HL-60 (cell line): ENCODE measurements around the gene COL4A6.

Experiments used
- DNase-seq, 2 experiments: peaks; one replicate each; pipeline ENCODE4 v3.0.0-alpha.2; 2010 to 2020; ENCODE audit warnings: low read depth in 1 of 2, low spot score in 1 of 2
- H3K27ac ChIP-seq: fragments of 250-450 bp; sonication (Bioruptor Pico); replicated peaks from 2 replicates; pipeline ENCODE4 v1.5.1; 2020; ENCODE audit warnings: mild to moderate bottlenecking, moderate library complexity
- H3K27me3 ChIP-seq: fragments of 250-450 bp; sonication (Bioruptor Pico); 2 replicates; pipeline ENCODE4 v1.5.1; 2021; ENCODE audit warnings: mild to moderate bottlenecking, moderate library complexity; ENCODE audit not compliant: insufficient read depth, poor library complexity, severe bottlenecking
- H3K4me3 ChIP-seq: replicated peaks from 2 replicates; pipeline ENCODE4 v1.5.1; 2011; ENCODE audit warnings: mild to moderate bottlenecking, control low read depth, low read length; ENCODE audit not compliant: insufficient read depth
- GABPA ChIP-seq: IDR thresholded peaks from 2 replicates; pipeline ENCODE4 v1.6.1; 2012; ENCODE audit warnings: low read depth
- POLR2AphosphoS5 ChIP-seq: IDR thresholded peaks from 2 replicates; pipeline ENCODE4 v1.6.1; 2012; ENCODE audit warnings: low read depth
- SPI1 ChIP-seq: IDR thresholded peaks from 2 replicates; pipeline ENCODE4 v1.6.1; 2012; ENCODE audit warnings: low read depth, mild to moderate bottlenecking, borderline replicate concordance
- TF ChIP-seq, protein P1 (sequence below): IDR thresholded peaks from one replicate; pipeline ENCODE4 v1.5.1; 2011; ENCODE audit warnings: low read length, control low read depth, inconsistent platforms; ENCODE audit not compliant: insufficient read depth
- TF ChIP-seq, protein P2 (sequence below): IDR thresholded peaks from 2 replicates; pipeline ENCODE4 v1.6.1; 2012; ENCODE audit warnings: low read depth; ENCODE audit not compliant: insufficient replicate concordance

Gene COL4A6

GRCh38 chrX:108199041-108199440 lies 239.2 kb downstream of the COL4A6 start:
- TF ChIP-seq POLR2AphosphoS5 = no peak
- TF ChIP-seq, protein P1, sequence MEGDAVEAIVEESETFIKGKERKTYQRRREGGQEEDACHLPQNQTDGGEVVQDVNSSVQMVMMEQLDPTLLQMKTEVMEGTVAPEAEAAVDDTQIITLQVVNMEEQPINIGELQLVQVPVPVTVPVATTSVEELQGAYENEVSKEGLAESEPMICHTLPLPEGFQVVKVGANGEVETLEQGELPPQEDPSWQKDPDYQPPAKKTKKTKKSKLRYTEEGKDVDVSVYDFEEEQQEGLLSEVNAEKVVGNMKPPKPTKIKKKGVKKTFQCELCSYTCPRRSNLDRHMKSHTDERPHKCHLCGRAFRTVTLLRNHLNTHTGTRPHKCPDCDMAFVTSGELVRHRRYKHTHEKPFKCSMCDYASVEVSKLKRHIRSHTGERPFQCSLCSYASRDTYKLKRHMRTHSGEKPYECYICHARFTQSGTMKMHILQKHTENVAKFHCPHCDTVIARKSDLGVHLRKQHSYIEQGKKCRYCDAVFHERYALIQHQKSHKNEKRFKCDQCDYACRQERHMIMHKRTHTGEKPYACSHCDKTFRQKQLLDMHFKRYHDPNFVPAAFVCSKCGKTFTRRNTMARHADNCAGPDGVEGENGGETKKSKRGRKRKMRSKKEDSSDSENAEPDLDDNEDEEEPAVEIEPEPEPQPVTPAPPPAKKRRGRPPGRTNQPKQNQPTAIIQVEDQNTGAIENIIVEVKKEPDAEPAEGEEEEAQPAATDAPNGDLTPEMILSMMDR = no peak
- TF ChIP-seq GABPA = no peak
- TF ChIP-seq SPI1 = no peak
- TF ChIP-seq, protein P2, sequence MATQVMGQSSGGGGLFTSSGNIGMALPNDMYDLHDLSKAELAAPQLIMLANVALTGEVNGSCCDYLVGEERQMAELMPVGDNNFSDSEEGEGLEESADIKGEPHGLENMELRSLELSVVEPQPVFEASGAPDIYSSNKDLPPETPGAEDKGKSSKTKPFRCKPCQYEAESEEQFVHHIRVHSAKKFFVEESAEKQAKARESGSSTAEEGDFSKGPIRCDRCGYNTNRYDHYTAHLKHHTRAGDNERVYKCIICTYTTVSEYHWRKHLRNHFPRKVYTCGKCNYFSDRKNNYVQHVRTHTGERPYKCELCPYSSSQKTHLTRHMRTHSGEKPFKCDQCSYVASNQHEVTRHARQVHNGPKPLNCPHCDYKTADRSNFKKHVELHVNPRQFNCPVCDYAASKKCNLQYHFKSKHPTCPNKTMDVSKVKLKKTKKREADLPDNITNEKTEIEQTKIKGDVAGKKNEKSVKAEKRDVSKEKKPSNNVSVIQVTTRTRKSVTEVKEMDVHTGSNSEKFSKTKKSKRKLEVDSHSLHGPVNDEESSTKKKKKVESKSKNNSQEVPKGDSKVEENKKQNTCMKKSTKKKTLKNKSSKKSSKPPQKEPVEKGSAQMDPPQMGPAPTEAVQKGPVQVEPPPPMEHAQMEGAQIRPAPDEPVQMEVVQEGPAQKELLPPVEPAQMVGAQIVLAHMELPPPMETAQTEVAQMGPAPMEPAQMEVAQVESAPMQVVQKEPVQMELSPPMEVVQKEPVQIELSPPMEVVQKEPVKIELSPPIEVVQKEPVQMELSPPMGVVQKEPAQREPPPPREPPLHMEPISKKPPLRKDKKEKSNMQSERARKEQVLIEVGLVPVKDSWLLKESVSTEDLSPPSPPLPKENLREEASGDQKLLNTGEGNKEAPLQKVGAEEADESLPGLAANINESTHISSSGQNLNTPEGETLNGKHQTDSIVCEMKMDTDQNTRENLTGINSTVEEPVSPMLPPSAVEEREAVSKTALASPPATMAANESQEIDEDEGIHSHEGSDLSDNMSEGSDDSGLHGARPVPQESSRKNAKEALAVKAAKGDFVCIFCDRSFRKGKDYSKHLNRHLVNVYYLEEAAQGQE = no peak
- H3K27ac ChIP-seq = no peak overlapping the region
- H3K4me3 ChIP-seq = no peak overlapping the region
- no peak for DNase-seq
- H3K27me3 ChIP-seq = peaks cover 4% of the 10 kb centered on the region

- DNase-seq = no peak
- TF ChIP-seq SPI1 (no peak), POLR2AphosphoS5 (no peak)
- no peak overlapping the region for H3K27ac ChIP-seq
- no peak overlapping the region for H3K4me3 ChIP-seq
- H3K27me3 ChIP-seq = peaks cover 4% of the 10 kb centered on the region
Observed at GRCh38 chrX:108198420-108198819, 239.8 kb downstream of the COL4A6 start.

- H3K4me3 ChIP-seq = no peak overlapping the region
- H3K27me3 ChIP-seq = no peaks in the 10 kb centered on the region
- TF ChIP-seq GABPA = no peak
- TF ChIP-seq, protein P2 = no peak
- DNase-seq = no peak
- no peak overlapping the region for H3K27ac ChIP-seq
Observed at GRCh38 chrX:108186811-108187210, 251.4 kb downstream of the COL4A6 start.

DNA sequence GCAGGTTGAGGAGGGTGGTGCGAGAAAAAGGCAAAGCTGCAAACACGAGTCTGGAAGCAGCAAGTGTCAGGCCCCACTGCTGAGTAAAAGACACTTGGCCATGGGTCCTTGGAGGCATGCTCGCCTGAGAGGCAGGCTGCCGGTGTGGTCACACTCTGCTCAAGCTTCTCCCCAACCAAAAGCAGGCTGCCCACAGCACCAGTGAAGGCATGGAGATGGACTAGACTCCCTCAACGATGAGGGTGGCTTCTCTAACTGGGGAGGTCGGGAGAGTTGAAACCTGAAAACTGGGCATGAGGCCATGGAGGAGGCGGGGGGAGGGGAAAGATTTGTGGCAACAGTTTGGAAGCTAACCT lies 260.1 kb downstream of the COL4A6 start:
- H3K27ac ChIP-seq = no peak overlapping the region
- TF ChIP-seq POLR2AphosphoS5 (no peak), SPI1 (no peak), GABPA (no peak)
- TF ChIP-seq, protein P1 = no peak
- TF ChIP-seq, protein P2 = no peak
- H3K27me3 ChIP-seq = no peaks in the 10 kb centered on the region
- DNase-seq = no peak
- no peak overlapping the region for H3K4me3 ChIP-seq
